ENCODE results near the gene FERMT1.

Gene FERMT1

DNA sequence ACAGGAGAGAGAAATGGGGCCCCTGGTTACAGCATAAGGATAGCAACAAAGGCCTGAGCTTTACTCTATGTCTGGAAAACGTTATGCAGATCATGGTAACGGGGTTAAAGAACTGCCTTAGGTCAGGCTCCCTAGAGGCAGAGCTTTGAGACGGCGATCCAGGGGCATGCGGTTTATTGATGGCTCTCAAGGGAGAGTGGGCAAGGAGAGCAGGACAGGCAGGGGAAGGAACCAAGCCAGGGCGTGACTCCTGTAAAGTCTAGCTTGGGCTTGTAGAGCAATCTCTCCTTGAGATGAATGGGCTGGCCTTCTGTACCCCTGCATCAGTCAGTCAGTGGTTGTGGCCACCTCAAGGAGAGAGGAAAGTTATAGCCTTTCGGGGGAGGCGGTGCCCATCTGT, 12.5 kb upstream of the FERMT1 start:
- TF ChIP-seq, protein P1, sequence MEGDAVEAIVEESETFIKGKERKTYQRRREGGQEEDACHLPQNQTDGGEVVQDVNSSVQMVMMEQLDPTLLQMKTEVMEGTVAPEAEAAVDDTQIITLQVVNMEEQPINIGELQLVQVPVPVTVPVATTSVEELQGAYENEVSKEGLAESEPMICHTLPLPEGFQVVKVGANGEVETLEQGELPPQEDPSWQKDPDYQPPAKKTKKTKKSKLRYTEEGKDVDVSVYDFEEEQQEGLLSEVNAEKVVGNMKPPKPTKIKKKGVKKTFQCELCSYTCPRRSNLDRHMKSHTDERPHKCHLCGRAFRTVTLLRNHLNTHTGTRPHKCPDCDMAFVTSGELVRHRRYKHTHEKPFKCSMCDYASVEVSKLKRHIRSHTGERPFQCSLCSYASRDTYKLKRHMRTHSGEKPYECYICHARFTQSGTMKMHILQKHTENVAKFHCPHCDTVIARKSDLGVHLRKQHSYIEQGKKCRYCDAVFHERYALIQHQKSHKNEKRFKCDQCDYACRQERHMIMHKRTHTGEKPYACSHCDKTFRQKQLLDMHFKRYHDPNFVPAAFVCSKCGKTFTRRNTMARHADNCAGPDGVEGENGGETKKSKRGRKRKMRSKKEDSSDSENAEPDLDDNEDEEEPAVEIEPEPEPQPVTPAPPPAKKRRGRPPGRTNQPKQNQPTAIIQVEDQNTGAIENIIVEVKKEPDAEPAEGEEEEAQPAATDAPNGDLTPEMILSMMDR (IDR thresholded peaks at IDR 0.05; ENCODE audit: insufficient read depth, low read length, missing control alignments), result no peak
- no peak for DNase-seq (ENCODE audit: low read depth, low spot score)
- CTCF ChIA-PET, result no interaction called here
- POLR2A ChIA-PET, result no interaction called here
- no peak overlapping the region for H3K4me3 ChIP-seq (ENCODE audit: low read depth, low read length)

DNA sequence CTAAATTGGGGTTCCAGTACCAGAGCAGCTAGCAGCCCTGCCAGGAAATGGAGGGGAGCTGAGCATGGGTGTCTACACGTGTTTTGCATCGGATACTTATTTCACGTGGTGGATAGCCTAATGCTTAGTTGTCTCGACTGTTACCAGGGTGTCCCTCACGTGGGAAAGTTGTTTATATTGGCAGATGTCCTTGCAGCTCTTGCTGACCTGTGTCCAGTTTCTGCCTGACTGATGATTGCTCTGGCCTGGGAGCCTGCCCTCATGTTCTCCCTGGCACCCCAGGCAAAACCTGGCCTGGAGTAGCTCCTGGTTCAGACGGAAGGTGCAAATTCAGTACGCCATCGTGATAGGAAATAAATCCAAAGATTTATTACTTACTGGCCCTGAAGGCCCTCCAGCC, 11.8 kb upstream of the FERMT1 start:
- TF ChIP-seq, protein P1 (IDR thresholded peaks at IDR 0.05; ENCODE audit: insufficient read depth, low read length, missing control alignments), result no peak
- ChIA-PET CTCF (no interaction called here), POLR2A (no interaction called here)
- DNase-seq (ENCODE audit: low read depth, low spot score), result no peak
- no peak overlapping the region for H3K4me3 ChIP-seq (ENCODE audit: low read depth, low read length)

GRCh38 chr20:6130045-6130444, 7.2 kb upstream of the FERMT1 start:
- no peak for DNase-seq (ENCODE audit: low read depth, low spot score)
- TF ChIP-seq, protein P1 (IDR thresholded peaks at IDR 0.05; ENCODE audit: insufficient read depth, low read length, missing control alignments), result no peak
- ChIA-PET CTCF (no interaction called here), POLR2A (no interaction called here)
- no peak overlapping the region for H3K4me3 ChIP-seq (ENCODE audit: low read depth, low read length)

DNA sequence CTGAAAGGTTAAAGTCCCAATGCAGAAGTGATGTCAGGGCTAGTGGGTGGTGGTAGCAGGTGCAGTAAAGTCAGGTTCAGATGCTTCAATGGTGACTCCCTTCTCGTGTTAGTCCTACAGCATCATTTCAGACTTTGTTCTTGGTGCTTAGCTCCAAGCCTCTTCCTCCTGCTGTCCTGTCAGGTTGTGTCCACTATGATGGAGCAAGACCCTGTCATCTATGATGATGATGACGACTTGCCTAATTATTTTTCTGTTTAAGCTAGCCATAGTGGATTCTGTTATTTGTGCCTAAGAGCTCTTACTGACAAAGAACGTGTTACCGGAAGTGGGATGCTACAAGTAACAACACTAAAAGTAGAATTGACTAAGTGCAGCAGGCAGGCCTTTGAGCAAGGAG, 5.0 kb upstream of the FERMT1 start:
- ChIA-PET POLR2A (no interaction called here), CTCF (interaction anchor here (2.2 kb wide), 1 partner anchor 13 kb away, joined by 7 read pairs; no protein-coding TSS in a partner anchor)
- TF ChIP-seq, protein P1 (IDR thresholded peaks at IDR 0.05; ENCODE audit: insufficient read depth, low read length, missing control alignments), result no peak
- no peak overlapping the region for H3K4me3 ChIP-seq (ENCODE audit: low read depth, low read length)
- DNase-seq (ENCODE audit: low read depth, low spot score), result no peak

DNA sequence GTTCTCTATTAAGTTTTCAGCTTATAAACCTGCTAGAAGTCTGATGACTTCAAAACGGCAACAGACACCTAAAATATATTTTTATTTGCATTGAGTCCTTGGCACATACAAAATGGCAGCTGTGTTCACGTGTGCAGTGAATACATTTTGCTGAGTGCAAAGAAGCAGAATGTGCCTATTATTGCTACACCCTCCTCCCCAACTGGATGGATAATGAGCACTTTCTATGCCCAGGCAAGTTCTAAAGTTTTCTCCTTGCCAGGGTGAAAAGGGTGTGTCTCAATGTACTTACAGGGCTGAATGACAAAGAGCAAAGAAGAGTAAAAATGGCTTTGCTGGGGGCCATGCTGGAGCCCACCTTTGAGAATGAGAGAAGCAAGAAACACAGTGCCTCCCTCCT, 4.0 kb upstream of the FERMT1 start:
- TF ChIP-seq, protein P1 (IDR thresholded peaks at IDR 0.05; ENCODE audit: insufficient read depth, low read length, missing control alignments), result no peak
- no peak overlapping the region for H3K4me3 ChIP-seq (ENCODE audit: low read depth, low read length)
- CTCF ChIA-PET, result interaction anchor here (2.2 kb wide), 1 partner anchor 14 kb away, joined by 7 read pairs; no protein-coding TSS in a partner anchor
- POLR2A ChIA-PET, result no interaction called here
- DNase-seq (ENCODE audit: low read depth, low spot score), result no peak

GRCh38 chr20:6123649-6124014, 802 bp upstream of the FERMT1 start:
- no peak for DNase-seq (ENCODE audit: low read depth, low spot score)
- ChIA-PET POLR2A (no interaction called here), CTCF (interaction anchor here (1.2 kb wide), 1 partner anchor 17 kb away, joined by 6 read pairs; no protein-coding TSS in a partner anchor)
- peak overlapping the region; percentile 57; the same call in 1 of the 2 replicates for H3K4me3 ChIP-seq (ENCODE audit: low read depth, low read length)
- TF ChIP-seq, protein P1 (IDR thresholded peaks at IDR 0.05; ENCODE audit: insufficient read depth, low read length, missing control alignments), result no peak

Data from AG04449 (cell line).